Natural killer cell (primary cell): ENCODE measurements around the gene WASHC4. TPM values are rescaled to one million over a fixed set of nuclear protein-coding genes. Genes with fewer than 3 reads are reported as not detected.
A peak's percentile ranks its signal among the peaks of the same experiment; 100 is the strongest.

ENCODE experiments used
- ATAC-seq, 3 donors: fragments of 150-1000 bp in 2 of 3; fragments of 200-7000 bp in 1 of 3; cut with Tn5 transposase; 1 replicate in 1 of 3; 2 replicates in 2 of 3; pipeline ENCODE4 v1.10.0; 2021; ENCODE audit warnings: mild to moderate bottlenecking in 2 of 3, moderate library complexity in 2 of 3
- DNase-seq, 2 donors: peaks; one replicate each; pipeline versions ENCODE4 v3.0.0 to v3.0.0-alpha.2; 2013 to 2021; ENCODE audit warnings: mixed read lengths in 1 of 2
- H3K27ac ChIP-seq: one replicate; pipeline ENCODE4 v1.5.1; 2013; ENCODE audit warnings: mild to moderate bottlenecking, low read length
- H3K27me3 ChIP-seq: one replicate; pipeline ENCODE4 v1.6.1; 2013; ENCODE audit warnings: low read length; ENCODE audit not compliant: control insufficient read depth, insufficient read depth
- H3K36me3 ChIP-seq: one replicate; pipeline ENCODE4 v1.6.1; 2013; ENCODE audit warnings: low read length; ENCODE audit not compliant: control insufficient read depth, insufficient read depth
- H3K4me1 ChIP-seq: one replicate; pipeline ENCODE4 v1.6.1; 2013; ENCODE audit warnings: low read length; ENCODE audit not compliant: control insufficient read depth, insufficient read depth
- H3K4me3 ChIP-seq: one replicate; pipeline ENCODE4 v1.5.1; 2013; ENCODE audit warnings: low read length
- H3K9me3 ChIP-seq: one replicate; pipeline ENCODE4 v1.6.1; 2013; ENCODE audit warnings: low read length; ENCODE audit not compliant: control insufficient read depth, insufficient read depth
- H3K27ac Mint-ChIP-seq, 2 donors: one replicate each; pipeline ENCODE4 v1.8.0; 2022; ENCODE audit warnings: mild to moderate bottlenecking in 2 of 2, mixed read lengths in 2 of 2, moderate library complexity in 1 of 2
- H3K27me3 Mint-ChIP-seq, 2 donors: one replicate each; pipeline ENCODE4 v1.8.0; 2022; ENCODE audit warnings: low read depth in 2 of 2, mixed read lengths in 2 of 2
- H3K36me3 Mint-ChIP-seq: one replicate; pipeline ENCODE4 v1.8.0; 2022; ENCODE audit warnings: mixed read lengths
- H3K4me1 Mint-ChIP-seq, 2 donors: one replicate each; pipeline ENCODE4 v1.8.0; 2022; ENCODE audit warnings: mixed read lengths in 2 of 2
- H3K4me3 Mint-ChIP-seq: one replicate; pipeline ENCODE4 v1.8.0; 2022; ENCODE audit warnings: mild to moderate bottlenecking, moderate library complexity, mixed read lengths
- H3K9me3 Mint-ChIP-seq, 2 donors: one replicate each; pipeline ENCODE4 v1.8.0; 2022; ENCODE audit warnings: mixed read lengths in 2 of 2
- WGBS: methylation state at CpG from one replicate; pipeline ENCODE4 v1.1.7; 2013; ENCODE audit warnings: missing lambda C conversion rate; ENCODE audit not compliant: insufficient coverage; 5-methylcytosine and 5-hydroxymethylcytosine counted together
- intact Hi-C: fragments of 100-400 bp; cut with micrococcal nuclease; formaldehyde crosslinking; loops from one replicate; pipeline ENCODE4 v1.14.2; 2022
- total RNA-seq, 4 donors: library from RNA; stranded (reverse); fragments of 120-200 nt in 1 of 4; gene quantifications; one replicate each; pipeline versions ENCODE4 v1.2.3 to v1.2.4, GENCODE V29; 2013 to 2022
- TF ChIP-seq, protein P1 (sequence below): fragments of 200-600 bp; IDR thresholded peaks from one replicate; pipeline ENCODE4 v1.8.0; 2022; ENCODE audit warnings: antibody characterized with exemption

The WASHC4 gene
- total RNA-seq, 3 donors from 2014 or later (not counting 1 experiment from before 2014, with no cell fraction given) = 34.2 to 40.9 (median 35.7) TPM

GRCh38 chr12:105116969-105117368 lies 9.4 kb downstream of the WASHC4 start:
- H3K27me3 ChIP-seq = no peaks in the 10 kb centered on the region
- H3K9me3 ChIP-seq = no peaks in the 10 kb centered on the region
- TF ChIP-seq, protein P1, sequence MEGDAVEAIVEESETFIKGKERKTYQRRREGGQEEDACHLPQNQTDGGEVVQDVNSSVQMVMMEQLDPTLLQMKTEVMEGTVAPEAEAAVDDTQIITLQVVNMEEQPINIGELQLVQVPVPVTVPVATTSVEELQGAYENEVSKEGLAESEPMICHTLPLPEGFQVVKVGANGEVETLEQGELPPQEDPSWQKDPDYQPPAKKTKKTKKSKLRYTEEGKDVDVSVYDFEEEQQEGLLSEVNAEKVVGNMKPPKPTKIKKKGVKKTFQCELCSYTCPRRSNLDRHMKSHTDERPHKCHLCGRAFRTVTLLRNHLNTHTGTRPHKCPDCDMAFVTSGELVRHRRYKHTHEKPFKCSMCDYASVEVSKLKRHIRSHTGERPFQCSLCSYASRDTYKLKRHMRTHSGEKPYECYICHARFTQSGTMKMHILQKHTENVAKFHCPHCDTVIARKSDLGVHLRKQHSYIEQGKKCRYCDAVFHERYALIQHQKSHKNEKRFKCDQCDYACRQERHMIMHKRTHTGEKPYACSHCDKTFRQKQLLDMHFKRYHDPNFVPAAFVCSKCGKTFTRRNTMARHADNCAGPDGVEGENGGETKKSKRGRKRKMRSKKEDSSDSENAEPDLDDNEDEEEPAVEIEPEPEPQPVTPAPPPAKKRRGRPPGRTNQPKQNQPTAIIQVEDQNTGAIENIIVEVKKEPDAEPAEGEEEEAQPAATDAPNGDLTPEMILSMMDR = no peak
- DNase-seq (no peak), ATAC-seq (no peak)
- H3K27ac ChIP-seq = no peak overlapping the region
- Mint-ChIP-seq H3K4me1 (peaks cover 12 to 14% of the 10 kb centered on the region in 2 donors), H3K9me3 (no peaks in the 10 kb centered on the region), H3K27ac (no peak overlapping the region), H3K27me3 (no peaks in the 10 kb centered on the region), H3K36me3 (peaks cover 32% of the 10 kb centered on the region), H3K4me3 (no peak overlapping the region)
- intact Hi-C loops = no loop called here
- no peak overlapping the region for H3K4me3 ChIP-seq
- 89% methylated on average over 1 of the region's 1 CpG for WGBS
- peaks cover 88% of the 10 kb centered on the region for H3K36me3 ChIP-seq
- H3K4me1 ChIP-seq = no peaks in the 10 kb centered on the region

DNA sequence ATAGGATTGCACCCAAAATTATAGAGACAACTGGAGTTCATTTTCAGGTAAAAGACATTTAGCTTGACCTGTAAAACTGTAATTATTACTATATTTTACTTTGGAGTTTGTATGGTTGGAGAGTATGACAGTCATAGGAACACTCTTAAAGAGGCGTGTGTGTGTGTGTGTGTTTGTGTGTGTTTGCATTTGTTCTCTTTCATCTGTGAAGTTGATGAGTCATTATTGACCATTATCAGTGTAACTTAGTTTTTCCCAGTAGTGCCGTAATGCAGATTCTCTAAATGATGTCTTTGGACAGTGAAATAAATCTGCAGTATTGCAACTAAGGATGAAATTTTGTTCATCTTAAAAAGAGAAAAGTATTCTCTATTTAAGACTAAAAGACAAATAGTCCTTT lies 13.0 kb downstream of the WASHC4 start:
- Mint-ChIP-seq H3K4me1 (no peaks in the 10 kb centered on the region), H3K27me3 (no peaks in the 10 kb centered on the region), H3K27ac (no peak overlapping the region), H3K9me3 (no peaks in the 10 kb centered on the region), H3K36me3 (peaks cover 32% of the 10 kb centered on the region), H3K4me3 (no peak overlapping the region)
- Histone ChIP-seq H3K4me3 (no peak overlapping the region), H3K27me3 (no peaks in the 10 kb centered on the region), H3K27ac (no peak overlapping the region), H3K36me3 (peaks cover 85% of the 10 kb centered on the region), H3K9me3 (no peaks in the 10 kb centered on the region), H3K4me1 (no peaks in the 10 kb centered on the region)
- no peak for DNase-seq
- 100% methylated on average over 2 of the region's 2 CpGs for WGBS
- TF ChIP-seq, protein P1 = no peak
- ATAC-seq = no peak
- intact Hi-C loops = no loop called here

DNA sequence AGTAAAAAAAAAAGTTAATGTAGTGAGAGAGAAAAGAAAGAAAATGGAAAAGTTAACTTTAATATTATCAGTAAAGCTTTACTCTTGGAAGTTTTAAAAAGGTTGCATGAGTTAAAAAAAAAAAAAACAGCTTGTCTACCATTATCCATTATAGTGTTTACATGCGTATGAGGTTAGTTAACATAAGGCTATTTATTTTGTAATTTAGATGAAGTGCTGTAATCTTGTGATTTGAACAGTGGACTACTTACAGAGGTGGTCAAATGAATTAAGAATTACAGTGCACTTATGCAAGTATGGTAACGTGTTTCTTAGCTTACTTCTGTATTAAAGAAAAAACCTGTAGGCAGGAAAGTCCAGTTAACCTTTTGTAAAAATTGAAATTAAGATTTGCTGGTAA lies 30.7 kb downstream of the WASHC4 start:
- peaks cover 26 to 27% of the 10 kb centered on the region in 2 donors for H3K4me1 Mint-ChIP-seq
- WGBS = 100% methylated on average over 2 of the region's 2 CpGs

More for the DNA sequence above, 30.7 kb downstream of the WASHC4 start:
- peaks cover 32% of the 10 kb centered on the region for H3K36me3 Mint-ChIP-seq
- TF ChIP-seq, protein P1 = no peak
- H3K27ac Mint-ChIP-seq = peak overlapping the region in 1 of 2 donors; percentile 59
- no peak for ATAC-seq
- Histone ChIP-seq H3K4me1 (no peaks in the 10 kb centered on the region), H3K27ac (no peak overlapping the region), H3K4me3 (no peak overlapping the region), H3K36me3 (peaks cover 68% of the 10 kb centered on the region), H3K27me3 (no peaks in the 10 kb centered on the region), H3K9me3 (no peaks in the 10 kb centered on the region)
- intact Hi-C loops = no loop called here
- no peaks in the 10 kb centered on the region for H3K9me3 Mint-ChIP-seq
- DNase-seq = no peak
- no peaks in the 10 kb centered on the region for H3K27me3 Mint-ChIP-seq
- no peak overlapping the region for H3K4me3 Mint-ChIP-seq
